WI38 (cell line): ENCODE results near the gene C22orf39.

Experiments
- H3K4me3 ChIP-seq: 2 replicates; pipeline ENCODE4 v1.5.1; 2011; ENCODE audit warnings: low read depth, mild to moderate bottlenecking, control low read depth, low read length
- CTCF ChIP-seq: IDR thresholded peaks from 2 replicates; pipeline ENCODE4 v1.5.1; 2012; ENCODE audit warnings: low read depth, mild to moderate bottlenecking, control low read depth, low read length

The C22orf39 gene

GRCh38 chr22:19461506-19461905, 14.0 kb upstream of the C22orf39 start:
- no peak overlapping the region for H3K4me3 ChIP-seq
- TF ChIP-seq CTCF: no peak

- no peak for TF ChIP-seq CTCF
- no peak overlapping the region for H3K4me3 ChIP-seq
These were observed 12.5 kb upstream of the C22orf39 start for GRCh38 chr22:19460036-19460435.

- H3K4me3 ChIP-seq: no peak overlapping the region
- TF ChIP-seq CTCF: no peak
These were observed 10.4 kb upstream of the C22orf39 start for GRCh38 chr22:19457828-19458428.

GRCh38 chr22:19456541-19456940, 9.0 kb upstream of the C22orf39 start:
- no peak overlapping the region for H3K4me3 ChIP-seq
- TF ChIP-seq CTCF: no peak

- no peak for TF ChIP-seq CTCF
- H3K4me3 ChIP-seq: no peak overlapping the region
These were observed 8.3 kb upstream of the C22orf39 start for GRCh38 chr22:19455585-19456370.

GRCh38 chr22:19455033-19455432, 7.5 kb upstream of the C22orf39 start:
- no peak overlapping the region for H3K4me3 ChIP-seq
- TF ChIP-seq CTCF: no peak

- H3K4me3 ChIP-seq: no peak overlapping the region
- no peak for TF ChIP-seq CTCF
These were observed 6.6 kb upstream of the C22orf39 start for GRCh38 chr22:19454156-19454555.
